Activated T-helper 1 cell treated with anti-CD3 and anti-CD28 coated beads, Interleukin-12 subunit alpha, Interleukin-12 subunit beta, Interleukin-2, Interleukin-4 antibody, amounts not matched to agents 30 ng/mL and 10 ng/mL and 1 ng/mL, durations not matched to agents 14 hours and 24 hours and 36 hours (primary cell): ENCODE measurements around the gene PSMA4. TPM values are rescaled to one million over a fixed set of nuclear protein-coding genes. Genes with fewer than 3 reads are reported as not detected.
A peak's percentile ranks its signal among the peaks of the same experiment; 100 is the strongest.
"Not testable (repeated sequence)": the region's sequence is repeated elsewhere in the genome, so short reads cannot be mapped to it uniquely, and the experiment has no call there.

Experiments used
- DNase-seq: peaks from one replicate; pipeline ENCODE4 v3.0.0; 2021; ENCODE audit warnings: low spot score
- H3K27ac Mint-ChIP-seq: one replicate; pipeline ENCODE4 v1.8.0; 2021; ENCODE audit warnings: mild to moderate bottlenecking, mixed read lengths
- H3K27me3 Mint-ChIP-seq: one replicate; pipeline ENCODE4 v1.8.0; 2022; ENCODE audit warnings: mild to moderate bottlenecking, moderate library complexity, mixed read lengths; ENCODE audit not compliant: insufficient read depth
- H3K36me3 Mint-ChIP-seq: one replicate; pipeline ENCODE4 v1.8.0; 2021; ENCODE audit warnings: low read depth, mixed read lengths
- H3K4me1 Mint-ChIP-seq: one replicate; pipeline ENCODE4 v1.8.0; 2021; ENCODE audit warnings: low read depth, mixed read lengths
- H3K4me3 Mint-ChIP-seq: one replicate; pipeline ENCODE4 v1.8.0; 2021; ENCODE audit warnings: mild to moderate bottlenecking, moderate library complexity, mixed read lengths
- H3K9me3 Mint-ChIP-seq: one replicate; pipeline ENCODE4 v1.8.0; 2021; ENCODE audit warnings: mixed read lengths
- intact Hi-C: fragments of 100-400 bp; cut with micrococcal nuclease; formaldehyde crosslinking; loops from one replicate; pipeline ENCODE4 v1.15.1; 2024
- total RNA-seq: library from RNA; stranded (reverse); gene quantifications from 2 replicates; pipeline ENCODE4 v1.2.3, GENCODE V29; 2022

The PSMA4 gene
- total RNA-seq, 1 donor from 2014 or later, result 318 TPM

GRCh38 chr15:78536134-78536533, 4.1 kb upstream of the PSMA4 start:
- H3K27ac Mint-ChIP-seq, result no peak overlapping the region
- no peaks in the 10 kb centered on the region for H3K36me3 Mint-ChIP-seq
- no peak overlapping the region for H3K4me3 Mint-ChIP-seq
- no peak for DNase-seq
- H3K4me1 Mint-ChIP-seq, result peaks cover 18% of the 10 kb centered on the region
- intact Hi-C loops, result no loop called here
- no peaks in the 10 kb centered on the region for H3K9me3 Mint-ChIP-seq
- peaks cover 3% of the 10 kb centered on the region for H3K27me3 Mint-ChIP-seq

- intact Hi-C loops, result no loop called here
- peaks cover 28% of the 10 kb centered on the region for H3K4me1 Mint-ChIP-seq
- no peak overlapping the region for H3K27ac Mint-ChIP-seq
- H3K27me3 Mint-ChIP-seq, result peaks cover 3% of the 10 kb centered on the region
- H3K4me3 Mint-ChIP-seq, result no peak overlapping the region
- no peak for DNase-seq
- no peaks in the 10 kb centered on the region for H3K9me3 Mint-ChIP-seq
- H3K36me3 Mint-ChIP-seq, result peaks cover 10% of the 10 kb centered on the region
Measured at GRCh38 chr15:78537266-78537905, 2.9 kb upstream of the PSMA4 start.

- peaks cover 3% of the 10 kb centered on the region for H3K27me3 Mint-ChIP-seq
- H3K36me3 Mint-ChIP-seq, result peaks cover 19% of the 10 kb centered on the region
- peaks cover 37% of the 10 kb centered on the region for H3K4me1 Mint-ChIP-seq
- no peak overlapping the region for H3K27ac Mint-ChIP-seq
- no peaks in the 10 kb centered on the region for H3K9me3 Mint-ChIP-seq
- DNase-seq, result no peak
- intact Hi-C loops, result no loop called here
- no peak overlapping the region for H3K4me3 Mint-ChIP-seq
Measured at GRCh38 chr15:78538358-78538757, 1.9 kb upstream of the PSMA4 start.

- Mint-ChIP-seq H3K27ac (peak overlapping the region; percentile 100), H3K4me1 (peaks cover 39% of the 10 kb centered on the region), H3K36me3 (peaks cover 22% of the 10 kb centered on the region), H3K4me3 (peak overlapping the region; percentile 97)
- not testable (repeated sequence) for H3K27me3 Mint-ChIP-seq, H3K9me3 Mint-ChIP-seq, DNase-seq
- intact Hi-C loops, result loop anchor here (1.0 to 5.0 kb wide), 4 partner anchors 32 to 333 kb away; partner anchors contain the start of genes HYKK, MORF4L1 and SKIC8
Measured at GRCh38 chr15:78539464-78540140, 642 bp upstream of the PSMA4 start.

GRCh38 chr15:78540871-78541743, 863 bp downstream of the PSMA4 start:
- peaks cover 33% of the 10 kb centered on the region for H3K36me3 Mint-ChIP-seq
- DNase-seq, result no peak
- H3K4me1 Mint-ChIP-seq, result peaks cover 42% of the 10 kb centered on the region
- no peaks in the 10 kb centered on the region for H3K27me3 Mint-ChIP-seq
- H3K9me3 Mint-ChIP-seq, result no peaks in the 10 kb centered on the region
- intact Hi-C loops, result loop anchor here (1.0 to 5.0 kb wide), 5 partner anchors 24 to 331 kb away; partner anchors contain the start of genes CHRNA5, HYKK, MORF4L1 and SKIC8
- H3K27ac Mint-ChIP-seq, result peak overlapping the region; percentile 98
- H3K4me3 Mint-ChIP-seq, result peak overlapping the region; percentile 97

GRCh38 chr15:78541744-78542034, 1.4 kb downstream of the PSMA4 start:
- Mint-ChIP-seq H3K4me3 (peak overlapping the region; percentile 97), H3K4me1 (peaks cover 42% of the 10 kb centered on the region), H3K36me3 (peaks cover 36% of the 10 kb centered on the region), H3K27me3 (no peaks in the 10 kb centered on the region), H3K27ac (peak overlapping the region; percentile 98), H3K9me3 (no peaks in the 10 kb centered on the region)
- no peak for DNase-seq
- intact Hi-C loops, result loop anchor here (1.0 to 5.0 kb wide), 2 partner anchors 24 to 331 kb away; partner anchors contain the start of genes CHRNA5 and MORF4L1

- no peak for DNase-seq
- H3K4me1 Mint-ChIP-seq, result peaks cover 42% of the 10 kb centered on the region
- H3K27ac Mint-ChIP-seq, result peak overlapping the region; percentile 43
- H3K36me3 Mint-ChIP-seq, result peaks cover 36% of the 10 kb centered on the region
- H3K9me3 Mint-ChIP-seq, result no peaks in the 10 kb centered on the region
- H3K4me3 Mint-ChIP-seq, result peak overlapping the region; percentile 97
- intact Hi-C loops, result loop anchor here (5.0 kb wide), 1 partner anchor 330 kb away; the partner anchor contains the start of gene MORF4L1
- H3K27me3 Mint-ChIP-seq, result no peaks in the 10 kb centered on the region
Measured at GRCh38 chr15:78542647-78543046, 2.4 kb downstream of the PSMA4 start.

GRCh38 chr15:78550194-78550593, 9.9 kb downstream of the PSMA4 start:
- H3K9me3 Mint-ChIP-seq, result no peaks in the 10 kb centered on the region
- H3K27me3 Mint-ChIP-seq, result peaks cover 2% of the 10 kb centered on the region
- H3K27ac Mint-ChIP-seq, result no peak overlapping the region
- H3K36me3 Mint-ChIP-seq, result peaks cover 29% of the 10 kb centered on the region
- no peak overlapping the region for H3K4me3 Mint-ChIP-seq
- H3K4me1 Mint-ChIP-seq, result peaks cover 5% of the 10 kb centered on the region
- DNase-seq, result no peak
- intact Hi-C loops, result no loop called here

GRCh38 chr15:78550815-78551214, 10.6 kb downstream of the PSMA4 start:
- no peak overlapping the region for H3K27ac Mint-ChIP-seq
- H3K36me3 Mint-ChIP-seq, result peaks cover 23% of the 10 kb centered on the region
- H3K27me3 Mint-ChIP-seq, result peaks cover 2% of the 10 kb centered on the region
- no peak for DNase-seq
- intact Hi-C loops, result no loop called here
- no peaks in the 10 kb centered on the region for H3K9me3 Mint-ChIP-seq
- peaks cover 5% of the 10 kb centered on the region for H3K4me1 Mint-ChIP-seq
- no peak overlapping the region for H3K4me3 Mint-ChIP-seq

GRCh38 chr15:78551902-78552301, 11.7 kb downstream of the PSMA4 start:
- peaks cover 18% of the 10 kb centered on the region for H3K36me3 Mint-ChIP-seq
- H3K27me3 Mint-ChIP-seq, result peaks cover 3% of the 10 kb centered on the region
- H3K4me3 Mint-ChIP-seq, result no peak overlapping the region
- H3K27ac Mint-ChIP-seq, result no peak overlapping the region
- intact Hi-C loops, result no loop called here
- H3K9me3 Mint-ChIP-seq, result no peaks in the 10 kb centered on the region
- no peak for DNase-seq
- H3K4me1 Mint-ChIP-seq, result peaks cover 5% of the 10 kb centered on the region

GRCh38 chr15:78552597-78552996, 12.4 kb downstream of the PSMA4 start:
- Mint-ChIP-seq H3K4me1 (peaks cover 5% of the 10 kb centered on the region), H3K4me3 (no peak overlapping the region), H3K9me3 (no peaks in the 10 kb centered on the region), H3K27ac (no peak overlapping the region), H3K27me3 (peaks cover 4% of the 10 kb centered on the region), H3K36me3 (peaks cover 18% of the 10 kb centered on the region)
- intact Hi-C loops, result no loop called here
- DNase-seq, result no peak

- Mint-ChIP-seq H3K4me1 (peaks cover 12% of the 10 kb centered on the region), H3K27me3 (peaks cover 24% of the 10 kb centered on the region)
- H3K9me3 Mint-ChIP-seq, H3K27ac Mint-ChIP-seq, intact Hi-C loops, H3K36me3 Mint-ChIP-seq, DNase-seq, H3K4me3 Mint-ChIP-seq: not testable (repeated sequence)
Measured at GRCh38 chr15:78560201-78560600, 20.0 kb downstream of the PSMA4 start.

- peaks cover 20% of the 10 kb centered on the region for H3K4me1 Mint-ChIP-seq
- intact Hi-C loops, result no loop called here
- no peak overlapping the region for H3K27ac Mint-ChIP-seq
- DNase-seq, result no peak
- H3K9me3 Mint-ChIP-seq, result no peaks in the 10 kb centered on the region
- no peaks in the 10 kb centered on the region for H3K36me3 Mint-ChIP-seq
- H3K4me3 Mint-ChIP-seq, result no peak overlapping the region
- peaks cover 31% of the 10 kb centered on the region for H3K27me3 Mint-ChIP-seq
Measured at GRCh38 chr15:78561490-78561889, 21.2 kb downstream of the PSMA4 start.
